CD4-positive, CD25-positive, alpha-beta regulatory T cell (primary cell): ENCODE data around the gene NUP210. TPM values are rescaled to one million over a fixed set of nuclear protein-coding genes. Genes with fewer than 3 reads are reported as not detected.

ENCODE experiments used
- ATAC-seq, 2 donors: fragments of 150-1000 bp; cut with Tn5 transposase; one replicate each; pipeline ENCODE4 v1.10.0; 2021; ENCODE audit warnings: low read depth in 2 of 2, moderate number of reproducible peaks in 2 of 2, moderate library complexity in 1 of 2
- DNase-seq, 3 donors: peaks; one replicate each; pipeline versions ENCODE4 v3.0.0 to v3.0.0-alpha.2; 2012 to 2022; ENCODE audit warnings: mixed read lengths in 1 of 3
- H3K27ac ChIP-seq: one replicate; pipeline ENCODE4 v1.7.0; 2013; ENCODE audit warnings: mild to moderate bottlenecking, low read length; ENCODE audit not compliant: insufficient read depth, poor library complexity, severe bottlenecking
- H3K27me3 ChIP-seq: one replicate; pipeline ENCODE4 v1.7.0; 2013; ENCODE audit warnings: low read length; ENCODE audit not compliant: control insufficient read depth, insufficient read depth
- H3K36me3 ChIP-seq: one replicate; pipeline ENCODE4 v1.7.0; 2013; ENCODE audit warnings: mild to moderate bottlenecking, low read length, moderate library complexity; ENCODE audit not compliant: control insufficient read depth, insufficient read depth
- H3K4me1 ChIP-seq: 2 replicates; pipeline ENCODE4 v1.7.0; 2013; ENCODE audit warnings: mild to moderate bottlenecking, low read length; ENCODE audit not compliant: insufficient read depth, control insufficient read depth, poor library complexity, severe bottlenecking
- H3K4me3 ChIP-seq: one replicate; pipeline ENCODE4 v1.7.0; 2013; ENCODE audit warnings: low read depth, mild to moderate bottlenecking, low read length, moderate library complexity
- H3K9me3 ChIP-seq, 2 experiments: 1 replicate in 1 of 2; 2 replicates in 1 of 2; pipeline ENCODE4 v1.7.0; 2013; ENCODE audit warnings: low read length in 2 of 2, mild to moderate bottlenecking in 1 of 2, moderate library complexity in 1 of 2; ENCODE audit not compliant: control insufficient read depth in 2 of 2
- H3K27ac Mint-ChIP-seq, 3 donors: one replicate each; pipeline ENCODE4 v1.8.0; 2020 to 2022; ENCODE audit warnings: mild to moderate bottlenecking in 3 of 3, mixed read lengths in 3 of 3, moderate library complexity in 2 of 3
- H3K27me3 Mint-ChIP-seq: one replicate; pipeline ENCODE4 v1.8.0; 2022; ENCODE audit warnings: mild to moderate bottlenecking, mixed read lengths
- H3K36me3 Mint-ChIP-seq: one replicate; pipeline ENCODE4 v1.8.0; 2020; ENCODE audit warnings: mixed read lengths
- H3K4me1 Mint-ChIP-seq, 4 donors: one replicate each; pipeline ENCODE4 v1.8.0; 2020 to 2022; ENCODE audit warnings: mixed read lengths in 4 of 4, mild to moderate bottlenecking in 1 of 4
- H3K4me3 Mint-ChIP-seq, 4 donors: one replicate each; pipeline ENCODE4 v1.8.0; 2020 to 2022; ENCODE audit warnings: mild to moderate bottlenecking in 4 of 4, mixed read lengths in 4 of 4, moderate library complexity in 3 of 4
- H3K9me3 Mint-ChIP-seq, 7 donors: one replicate each; pipeline ENCODE4 v1.8.0; 2020 to 2022; ENCODE audit warnings: mixed read lengths in 7 of 7, mild to moderate bottlenecking in 3 of 7, moderate library complexity in 2 of 7
- polyA plus RNA-seq, 4 donors: library from polyadenylated mRNA; unstranded; fragments of 300-500 nt; fragmentation: Illumina TruSeq; gene quantifications; one replicate each; pipeline ENCODE4 v1.2.3, GENCODE V29; 2021
- total RNA-seq: library from RNA; stranded (reverse); gene quantifications from one replicate; pipeline ENCODE4 v1.2.3, GENCODE V29; 2022

Gene NUP210
- total and polyA plus RNA-seq, 5 donors from 2014 or later, result 42.4 to 125 (median 45.4) TPM

GRCh38 chr3:13276438-13277195, 143.5 kb downstream of the NUP210 start:
- Mint-ChIP-seq H3K36me3 (no peaks in the 10 kb centered on the region), H3K4me3 (no peak overlapping the region), H3K9me3 (peaks cover 0 to 2% (median 0%) of the 10 kb centered on the region in 7 donors), H3K4me1 (peaks cover 0 to 5% (median 2%) of the 10 kb centered on the region in 4 donors), H3K27ac (no peak overlapping the region), H3K27me3 (peaks cover 43% of the 10 kb centered on the region)
- Histone ChIP-seq H3K36me3 (no peaks in the 10 kb centered on the region), H3K4me3 (no peak overlapping the region), H3K4me1 (peaks cover 3% of the 10 kb centered on the region), H3K27ac (no peak overlapping the region), H3K27me3 (no peaks in the 10 kb centered on the region), H3K9me3 (no peaks in the 10 kb centered on the region)
- DNase-seq (no peak), ATAC-seq (no peak)

- Histone ChIP-seq H3K36me3 (no peaks in the 10 kb centered on the region), H3K27me3 (no peaks in the 10 kb centered on the region), H3K9me3 (no peaks in the 10 kb centered on the region), H3K4me1 (no peaks in the 10 kb centered on the region), H3K27ac (no peak overlapping the region), H3K4me3 (no peak overlapping the region)
- Mint-ChIP-seq H3K27me3 (peaks cover 36% of the 10 kb centered on the region), H3K4me3 (no peak overlapping the region), H3K27ac (no peak overlapping the region), H3K4me1 (no peaks in the 10 kb centered on the region), H3K36me3 (no peaks in the 10 kb centered on the region), H3K9me3 (no peaks in the 10 kb centered on the region)
- ATAC-seq (no peak), DNase-seq (no peak)
Observed at GRCh38 chr3:13275376-13276005, 144.6 kb downstream of the NUP210 start.

DNA sequence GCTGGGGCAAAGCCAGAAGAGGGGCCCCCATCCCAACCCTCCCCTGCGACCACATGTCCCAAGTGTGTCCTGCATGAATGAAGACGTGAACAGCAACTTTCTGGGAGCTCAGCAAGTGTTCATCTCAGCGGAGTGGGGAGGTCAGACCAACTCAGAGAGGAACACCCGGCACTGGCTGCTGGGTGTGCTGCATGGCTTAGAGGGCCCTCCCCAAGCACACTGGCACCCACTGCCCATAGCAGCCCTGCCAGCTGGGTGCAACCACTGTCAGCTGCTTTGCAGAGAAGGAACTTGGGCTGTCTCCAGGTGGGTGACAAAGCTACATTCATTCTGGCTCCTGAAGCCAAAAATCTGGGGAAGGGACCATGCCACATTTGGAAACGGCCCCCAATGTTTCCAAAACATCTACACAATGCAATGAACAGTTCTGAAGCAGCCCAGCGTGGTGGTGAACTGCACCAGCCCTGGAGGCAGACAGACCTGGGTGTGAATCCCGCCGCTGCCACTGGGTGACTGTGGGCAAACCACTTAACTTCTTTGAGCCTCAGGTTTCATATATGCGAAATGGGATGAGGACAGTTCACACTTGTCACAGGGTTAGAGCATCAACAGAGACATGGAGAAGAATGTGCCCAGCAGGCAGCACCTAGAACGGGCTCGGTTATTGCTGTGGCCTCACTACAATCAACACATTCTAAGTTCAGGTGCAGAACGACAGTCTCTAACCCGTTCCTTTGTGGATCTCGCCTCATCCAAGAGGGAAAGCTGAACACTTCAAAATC, 145.4 kb downstream of the NUP210 start:
- DNase-seq (no peak), ATAC-seq (no peak)
- Histone ChIP-seq H3K27ac (no peak overlapping the region), H3K4me3 (no peak overlapping the region), H3K27me3 (no peaks in the 10 kb centered on the region), H3K9me3 (no peaks in the 10 kb centered on the region), H3K4me1 (no peaks in the 10 kb centered on the region), H3K36me3 (no peaks in the 10 kb centered on the region)
- H3K36me3 Mint-ChIP-seq, result no peaks in the 10 kb centered on the region
- H3K27me3 Mint-ChIP-seq, result peaks cover 29% of the 10 kb centered on the region
- no peaks in the 10 kb centered on the region for H3K9me3 Mint-ChIP-seq
- H3K4me3 Mint-ChIP-seq, result no peak overlapping the region
- no peak overlapping the region for H3K27ac Mint-ChIP-seq
- H3K4me1 Mint-ChIP-seq, result no peaks in the 10 kb centered on the region

DNA sequence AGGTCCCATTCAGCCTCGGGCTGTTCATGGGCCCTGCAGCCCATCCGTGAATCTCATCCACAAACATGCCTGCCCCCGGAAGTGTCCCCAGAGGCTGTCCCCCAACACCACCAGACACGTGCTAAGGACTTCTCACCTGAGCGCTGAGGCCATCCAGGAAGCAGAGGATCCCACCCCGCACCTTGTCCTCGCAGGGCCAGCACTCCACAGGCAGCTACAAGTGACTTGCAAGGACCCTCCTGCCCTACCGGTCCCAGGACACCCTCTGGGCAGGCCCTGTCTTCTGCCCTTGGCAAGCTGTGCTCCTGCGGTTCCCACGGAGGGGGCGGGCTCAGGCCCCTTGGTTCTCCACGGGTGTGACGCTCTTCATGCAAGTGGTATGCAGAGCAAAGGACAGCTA, 146.0 kb downstream of the NUP210 start:
- Histone ChIP-seq H3K27me3 (no peaks in the 10 kb centered on the region), H3K4me3 (no peak overlapping the region)
- H3K27me3 Mint-ChIP-seq, result peaks cover 26% of the 10 kb centered on the region

DNA sequence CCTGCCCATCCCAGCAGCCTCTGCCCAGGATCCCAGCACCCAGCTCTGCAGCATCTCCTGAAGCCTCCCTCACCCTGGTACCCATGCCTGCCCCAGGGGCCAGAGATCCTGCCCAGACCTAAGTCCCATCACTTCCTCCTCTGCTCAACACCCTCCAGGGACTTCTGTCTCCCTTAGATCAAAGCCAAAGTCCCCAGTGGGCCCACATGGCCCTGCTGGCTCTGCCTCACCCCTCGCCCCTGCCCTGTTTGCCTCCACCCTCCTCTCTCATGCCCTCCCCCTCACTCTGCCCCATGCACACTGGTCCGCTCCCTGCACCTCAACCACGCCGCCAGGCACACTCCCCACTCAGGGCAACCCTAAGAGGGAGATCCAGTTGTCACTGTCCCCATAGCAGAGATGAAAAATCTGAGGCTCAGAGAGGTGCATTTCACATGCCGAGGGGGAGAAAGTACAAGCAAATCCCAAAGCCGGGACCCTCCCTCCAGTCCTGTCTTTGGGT, 146.5 kb downstream of the NUP210 start:
- no peaks in the 10 kb centered on the region for H3K36me3 ChIP-seq
- DNase-seq, result no peak
- no peak overlapping the region for H3K4me3 Mint-ChIP-seq
- no peaks in the 10 kb centered on the region for H3K27me3 ChIP-seq
- no peak overlapping the region for H3K4me3 ChIP-seq
- no peaks in the 10 kb centered on the region for H3K9me3 ChIP-seq
- H3K9me3 Mint-ChIP-seq, result peaks cover 0 to 2% (median 0%) of the 10 kb centered on the region in 7 donors
- H3K36me3 Mint-ChIP-seq, result no peaks in the 10 kb centered on the region
- no peak overlapping the region for H3K27ac ChIP-seq
- peaks cover 26% of the 10 kb centered on the region for H3K27me3 Mint-ChIP-seq
- no peak for ATAC-seq
- no peaks in the 10 kb centered on the region for H3K4me1 ChIP-seq
- no peaks in the 10 kb centered on the region for H3K4me1 Mint-ChIP-seq
- H3K27ac Mint-ChIP-seq, result no peak overlapping the region

More for the DNA sequence above, 146.0 kb downstream of the NUP210 start:
- ATAC-seq (peak in 1 of 2 donors; percentile 31), DNase-seq (no peak)
- Histone ChIP-seq H3K36me3 (no peaks in the 10 kb centered on the region), H3K4me1 (no peaks in the 10 kb centered on the region), H3K27ac (no peak overlapping the region), H3K9me3 (no peaks in the 10 kb centered on the region)
- no peaks in the 10 kb centered on the region for H3K4me1 Mint-ChIP-seq
- no peaks in the 10 kb centered on the region for H3K9me3 Mint-ChIP-seq
- no peak overlapping the region for H3K27ac Mint-ChIP-seq
- H3K36me3 Mint-ChIP-seq, result no peaks in the 10 kb centered on the region
- no peak overlapping the region for H3K4me3 Mint-ChIP-seq

DNA sequence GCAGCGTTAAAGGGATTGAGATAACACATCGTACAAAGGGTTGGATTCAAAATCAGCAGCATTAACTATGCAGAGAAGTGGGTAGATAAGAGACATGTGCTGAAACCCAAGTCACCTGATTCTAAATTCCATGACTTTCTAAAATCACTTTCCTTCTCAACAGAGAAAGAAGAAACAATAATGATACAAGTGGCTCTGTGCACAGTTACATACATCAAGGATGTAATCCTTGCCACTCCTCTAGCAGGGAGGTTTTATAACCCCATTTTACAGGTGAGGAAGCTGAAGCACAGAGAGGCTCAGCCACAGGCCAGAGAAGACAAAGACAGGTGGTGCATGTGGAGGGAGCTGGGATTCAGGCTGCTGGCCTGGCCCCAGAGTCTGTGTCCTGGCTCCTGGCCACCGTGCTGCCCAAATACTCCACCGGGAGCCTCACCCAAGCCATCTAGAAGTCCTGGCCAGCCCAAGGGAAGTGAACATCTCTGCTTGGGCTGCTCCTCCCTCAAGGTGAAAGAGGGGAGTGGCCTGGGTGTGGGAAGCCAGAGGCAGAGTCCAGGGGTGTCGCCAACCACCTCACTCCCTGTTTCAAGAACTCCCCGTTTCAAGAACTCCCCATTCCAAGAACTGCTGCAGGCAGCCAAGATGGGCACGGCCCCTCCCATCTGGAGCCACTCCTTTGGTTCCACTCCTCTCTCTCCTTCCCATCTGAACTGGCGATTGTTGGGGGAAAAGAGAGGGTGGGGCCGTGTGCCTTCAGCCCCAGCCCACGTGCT, 147.1 kb downstream of the NUP210 start:
- H3K27me3 Mint-ChIP-seq, result peaks cover 27% of the 10 kb centered on the region
- DNase-seq (no peak), ATAC-seq (no peak)
- H3K4me1 ChIP-seq, result no peaks in the 10 kb centered on the region
- no peaks in the 10 kb centered on the region for H3K9me3 ChIP-seq
- no peaks in the 10 kb centered on the region for H3K4me1 Mint-ChIP-seq
- H3K27me3 ChIP-seq, result no peaks in the 10 kb centered on the region
- no peak overlapping the region for H3K27ac Mint-ChIP-seq
- no peaks in the 10 kb centered on the region for H3K36me3 Mint-ChIP-seq
- peaks cover 0 to 2% (median 0%) of the 10 kb centered on the region in 7 donors for H3K9me3 Mint-ChIP-seq
- no peak overlapping the region for H3K4me3 ChIP-seq
- no peak overlapping the region for H3K27ac ChIP-seq
- H3K4me3 Mint-ChIP-seq, result no peak overlapping the region
- H3K36me3 ChIP-seq, result no peaks in the 10 kb centered on the region

- H3K4me3 Mint-ChIP-seq, result no peak overlapping the region
- no peaks in the 10 kb centered on the region for H3K9me3 ChIP-seq
- DNase-seq (no peak), ATAC-seq (no peak)
- H3K27me3 Mint-ChIP-seq, result peaks cover 12% of the 10 kb centered on the region
- no peaks in the 10 kb centered on the region for H3K4me1 Mint-ChIP-seq
- H3K27me3 ChIP-seq, result no peaks in the 10 kb centered on the region
- H3K9me3 Mint-ChIP-seq, result peaks cover 0 to 2% (median 0%) of the 10 kb centered on the region in 7 donors
- no peaks in the 10 kb centered on the region for H3K36me3 ChIP-seq
- H3K36me3 Mint-ChIP-seq, result no peaks in the 10 kb centered on the region
- H3K27ac Mint-ChIP-seq, result no peak overlapping the region
- no peak overlapping the region for H3K4me3 ChIP-seq
- no peaks in the 10 kb centered on the region for H3K4me1 ChIP-seq
- no peak overlapping the region for H3K27ac ChIP-seq
Observed at GRCh38 chr3:13269711-13270378, 150.3 kb downstream of the NUP210 start.
